Astrocyte (in vitro differentiated cells and primary cell): Measurements from ENCODE around the gene RBM23. TPM values are rescaled to one million over a fixed set of nuclear protein-coding genes. Genes with fewer than 3 reads are reported as not detected.

Source experiments
- DNase-seq: peaks from one replicate; pipeline ENCODE4 v3.0.0-alpha.2; 2010; ENCODE audit warnings: low read depth
- FAIRE-seq: peaks from 2 replicates; lab custom pipeline; 2011; peaks lifted over from hg19 to GRCh38; lab: Jason Lieb, UNC
- H2AFZ ChIP-seq: 2 replicates; pipeline ENCODE4 v1.6.0; 2012; ENCODE audit warnings: low read depth, low read length, inconsistent platforms
- H3K27ac ChIP-seq: 2 replicates; pipeline ENCODE4 v1.5.1; 2011; ENCODE audit warnings: low read depth, low read length, inconsistent platforms
- H3K27me3 ChIP-seq: 2 replicates; pipeline ENCODE4 v1.6.0; 2011; ENCODE audit warnings: low read length, inconsistent platforms; ENCODE audit not compliant: insufficient read depth
- H3K36me3 ChIP-seq: 2 replicates; pipeline ENCODE4 v1.5.1; 2011; ENCODE audit warnings: low read length, inconsistent platforms; ENCODE audit not compliant: insufficient read depth
- H3K4me1 ChIP-seq: 2 replicates; pipeline ENCODE4 v1.5.1; 2011; ENCODE audit warnings: low read length, inconsistent platforms; ENCODE audit not compliant: insufficient read depth
- H3K4me2 ChIP-seq: 2 replicates; pipeline ENCODE4 v1.6.0; 2012; ENCODE audit warnings: low read length, inconsistent platforms
- H3K4me3 ChIP-seq: 2 replicates; pipeline ENCODE4 v1.5.1; 2011; ENCODE audit warnings: low read depth, mild to moderate bottlenecking, low read length, inconsistent platforms; ENCODE audit not compliant: insufficient read depth
- H3K79me2 ChIP-seq: 2 replicates; pipeline ENCODE4 v1.6.0; 2012; ENCODE audit warnings: mild to moderate bottlenecking, low read length, inconsistent platforms; ENCODE audit not compliant: insufficient read depth
- H3K9ac ChIP-seq: 2 replicates; pipeline ENCODE4 v1.6.0; 2012; ENCODE audit warnings: mild to moderate bottlenecking, low read length, inconsistent platforms
- H3K9me3 ChIP-seq: 2 replicates; pipeline ENCODE4 v1.5.1; 2012; ENCODE audit warnings: low read depth, mild to moderate bottlenecking, low read length, inconsistent platforms; ENCODE audit not compliant: insufficient read depth
- H4K20me1 ChIP-seq: 2 replicates; pipeline ENCODE4 v1.6.0; 2012; ENCODE audit warnings: low read length, inconsistent platforms; ENCODE audit not compliant: insufficient read depth
- H3K27ac Mint-ChIP-seq: one replicate; pipeline ENCODE4 v1.8.0; 2021; ENCODE audit warnings: mild to moderate bottlenecking, mixed read lengths; ENCODE audit not compliant: unreplicated experiment
- H3K27me3 Mint-ChIP-seq: one replicate; pipeline ENCODE4 v1.8.0; 2021; ENCODE audit warnings: low read depth, mixed read lengths; ENCODE audit not compliant: unreplicated experiment
- H3K36me3 Mint-ChIP-seq: one replicate; pipeline ENCODE4 v1.8.0; 2021; ENCODE audit warnings: low read depth, mixed read lengths; ENCODE audit not compliant: unreplicated experiment
- H3K4me1 Mint-ChIP-seq: one replicate; pipeline ENCODE4 v1.8.0; 2021; ENCODE audit warnings: low read depth, mixed read lengths; ENCODE audit not compliant: unreplicated experiment
- H3K4me3 Mint-ChIP-seq: one replicate; pipeline ENCODE4 v1.8.0; 2021; ENCODE audit warnings: mild to moderate bottlenecking, moderate library complexity, mixed read lengths; ENCODE audit not compliant: unreplicated experiment
- H3K9me3 Mint-ChIP-seq: one replicate; pipeline ENCODE4 v1.8.0; 2021; ENCODE audit warnings: mild to moderate bottlenecking, mixed read lengths; ENCODE audit not compliant: unreplicated experiment
- EZH2 ChIP-seq: IDR thresholded peaks from 2 replicates; pipeline ENCODE4 v1.6.1; 2012; ENCODE audit warnings: mild to moderate bottlenecking, low read length, inconsistent platforms; ENCODE audit not compliant: insufficient read depth
- total RNA-seq: library from RNA; stranded (reverse); gene quantifications from 2 replicates; pipeline ENCODE4 v1.2.1, GENCODE V29; 2021
- TF ChIP-seq, protein P1 (sequence below): IDR thresholded peaks from 2 replicates; pipeline ENCODE4 v1.5.1; 2011; ENCODE audit warnings: low read depth, mild to moderate bottlenecking, inconsistent platforms, low read length, moderate library complexity; ENCODE audit not compliant: insufficient read depth

RBM23 gene
- total RNA-seq, 1 donor from 2014 or later, result 49.3 TPM

DNA sequence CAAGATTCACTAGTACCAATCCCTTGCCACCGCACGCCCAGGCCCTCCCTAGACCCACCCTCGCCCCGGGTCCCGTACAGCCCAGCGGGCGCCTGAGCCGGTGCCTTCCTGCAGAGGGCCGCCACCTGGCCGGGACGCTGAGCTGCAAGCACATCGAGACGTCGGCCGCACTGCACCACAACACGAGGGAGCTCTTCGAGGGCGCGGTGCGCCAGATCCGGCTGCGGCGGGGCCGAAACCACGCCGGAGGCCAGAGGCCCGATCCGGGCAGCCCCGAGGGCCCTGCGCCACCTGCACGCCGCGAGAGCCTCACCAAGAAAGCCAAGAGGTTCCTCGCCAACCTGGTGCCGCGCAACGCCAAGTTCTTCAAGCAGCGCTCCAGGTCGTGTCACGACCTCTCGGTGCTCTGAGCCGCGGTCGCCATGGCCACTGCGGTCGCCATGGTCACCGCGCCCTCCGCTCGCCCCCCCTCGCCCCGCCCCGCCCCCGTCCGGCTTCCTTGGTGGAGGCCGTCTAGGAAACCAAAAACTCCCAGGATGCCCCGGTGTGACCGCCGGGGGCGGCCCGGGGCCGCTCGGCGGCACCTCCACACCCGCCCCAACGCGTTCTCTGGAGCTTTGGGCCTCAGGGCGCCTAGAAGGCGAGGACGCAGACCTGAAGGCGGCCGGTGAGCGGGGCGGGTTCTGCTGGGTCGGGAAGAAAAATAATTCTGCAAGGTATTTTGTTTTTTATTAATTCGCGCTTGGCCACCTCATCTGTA lies 32.3 kb downstream of the RBM23 start:
- peaks cover 5% of the 10 kb centered on the region for H3K27me3 Mint-ChIP-seq
- Histone ChIP-seq H3K79me2 (no peaks in the 10 kb centered on the region), H3K4me1 (peaks cover 22% of the 10 kb centered on the region), H3K9me3 (no peaks in the 10 kb centered on the region), H3K4me2 (peak overlapping the region; percentile 84), H4K20me1 (no peaks in the 10 kb centered on the region), H3K27ac (peak overlapping the region; percentile 20), H3K36me3 (no peaks in the 10 kb centered on the region), H2AFZ (peak overlapping the region; percentile 85), H3K4me3 (peak overlapping the region; percentile 59), H3K27me3 (no peaks in the 10 kb centered on the region), H3K9ac (peak overlapping the region; percentile 74)
- peak overlapping the region; percentile 64 for H3K27ac Mint-ChIP-seq
- H3K4me3 Mint-ChIP-seq, result peak overlapping the region; percentile 90
- no peak for TF ChIP-seq EZH2
- TF ChIP-seq, protein P1, sequence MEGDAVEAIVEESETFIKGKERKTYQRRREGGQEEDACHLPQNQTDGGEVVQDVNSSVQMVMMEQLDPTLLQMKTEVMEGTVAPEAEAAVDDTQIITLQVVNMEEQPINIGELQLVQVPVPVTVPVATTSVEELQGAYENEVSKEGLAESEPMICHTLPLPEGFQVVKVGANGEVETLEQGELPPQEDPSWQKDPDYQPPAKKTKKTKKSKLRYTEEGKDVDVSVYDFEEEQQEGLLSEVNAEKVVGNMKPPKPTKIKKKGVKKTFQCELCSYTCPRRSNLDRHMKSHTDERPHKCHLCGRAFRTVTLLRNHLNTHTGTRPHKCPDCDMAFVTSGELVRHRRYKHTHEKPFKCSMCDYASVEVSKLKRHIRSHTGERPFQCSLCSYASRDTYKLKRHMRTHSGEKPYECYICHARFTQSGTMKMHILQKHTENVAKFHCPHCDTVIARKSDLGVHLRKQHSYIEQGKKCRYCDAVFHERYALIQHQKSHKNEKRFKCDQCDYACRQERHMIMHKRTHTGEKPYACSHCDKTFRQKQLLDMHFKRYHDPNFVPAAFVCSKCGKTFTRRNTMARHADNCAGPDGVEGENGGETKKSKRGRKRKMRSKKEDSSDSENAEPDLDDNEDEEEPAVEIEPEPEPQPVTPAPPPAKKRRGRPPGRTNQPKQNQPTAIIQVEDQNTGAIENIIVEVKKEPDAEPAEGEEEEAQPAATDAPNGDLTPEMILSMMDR, result no peak
- no peaks in the 10 kb centered on the region for H3K9me3 Mint-ChIP-seq
- peaks cover 21% of the 10 kb centered on the region for H3K4me1 Mint-ChIP-seq
- no peaks in the 10 kb centered on the region for H3K36me3 Mint-ChIP-seq
- FAIRE-seq, result no peak
- peak; percentile 31 for DNase-seq

DNA sequence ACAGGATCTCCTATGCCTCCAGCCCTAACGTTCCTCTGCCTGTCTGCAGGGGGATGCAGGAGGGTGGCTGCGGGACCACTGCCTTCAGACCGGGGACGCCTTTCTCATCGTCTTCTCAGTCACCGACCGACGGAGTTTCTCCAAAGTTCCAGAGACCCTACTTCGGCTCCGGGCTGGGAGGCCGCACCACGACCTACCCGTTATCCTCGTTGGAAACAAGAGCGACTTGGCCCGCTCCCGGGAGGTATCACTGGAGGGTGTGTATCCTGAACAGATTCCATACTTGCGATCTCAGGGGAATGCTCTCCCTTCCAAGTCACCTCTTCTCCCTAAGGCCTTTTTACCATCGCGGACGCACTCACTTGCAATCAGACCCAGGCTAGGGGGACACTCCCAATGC lies 33.0 kb downstream of the RBM23 start:
- FAIRE-seq, result no peak
- Mint-ChIP-seq H3K27me3 (peaks cover 5% of the 10 kb centered on the region), H3K4me3 (peak overlapping the region; percentile 8), H3K9me3 (no peaks in the 10 kb centered on the region), H3K36me3 (no peaks in the 10 kb centered on the region), H3K27ac (no peak overlapping the region), H3K4me1 (peaks cover 21% of the 10 kb centered on the region)
- Histone ChIP-seq H3K36me3 (no peaks in the 10 kb centered on the region), H3K4me1 (peaks cover 22% of the 10 kb centered on the region), H2AFZ (peak overlapping the region; percentile 85), H3K27ac (no peak overlapping the region), H3K79me2 (no peaks in the 10 kb centered on the region), H3K4me3 (no peak overlapping the region), H3K9me3 (no peaks in the 10 kb centered on the region), H4K20me1 (no peaks in the 10 kb centered on the region), H3K9ac (no peak overlapping the region), H3K27me3 (no peaks in the 10 kb centered on the region), H3K4me2 (peak overlapping the region; percentile 84)
- no peak for TF ChIP-seq EZH2
- TF ChIP-seq, protein P1, result no peak
- DNase-seq, result no peak
